Immature natural killer cell (primary cell): ENCODE results near the gene HECTD4. TPM values are rescaled to one million over a fixed set of nuclear protein-coding genes. Genes with fewer than 3 reads are reported as not detected.

Experiments used
- DNase-seq, 3 donors: peaks; one replicate each; pipeline ENCODE4 v3.0.0; 2022; ENCODE audit warnings: mixed read lengths in 1 of 3
- H3K27ac Mint-ChIP-seq, 6 donors: one replicate each; pipeline ENCODE4 v1.8.0; 2020; ENCODE audit warnings: mixed read lengths in 6 of 6, mild to moderate bottlenecking in 5 of 6, inconsistent platforms in 4 of 6, moderate library complexity in 3 of 6
- H3K27me3 Mint-ChIP-seq, 3 donors: one replicate each; pipeline ENCODE4 v1.8.0; 2020 to 2021; ENCODE audit warnings: low read depth in 3 of 3, mild to moderate bottlenecking in 3 of 3, mixed read lengths in 3 of 3, moderate library complexity in 3 of 3, inconsistent platforms in 1 of 3
- H3K36me3 Mint-ChIP-seq, 3 donors: one replicate each; pipeline ENCODE4 v1.8.0; 2020; ENCODE audit warnings: mixed read lengths in 3 of 3, inconsistent platforms in 2 of 3, mild to moderate bottlenecking in 2 of 3
- H3K4me1 Mint-ChIP-seq, 2 donors: one replicate each; pipeline ENCODE4 v1.8.0; 2020; ENCODE audit warnings: inconsistent platforms in 2 of 2, mild to moderate bottlenecking in 2 of 2, mixed read lengths in 2 of 2, moderate library complexity in 1 of 2
- H3K4me3 Mint-ChIP-seq, 5 donors: one replicate each; pipeline ENCODE4 v1.8.0; 2020; ENCODE audit warnings: mild to moderate bottlenecking in 5 of 5, mixed read lengths in 5 of 5, inconsistent platforms in 3 of 5, moderate library complexity in 3 of 5
- H3K9me3 Mint-ChIP-seq, 6 donors: one replicate each; pipeline ENCODE4 v1.8.0; 2020; ENCODE audit warnings: mild to moderate bottlenecking in 6 of 6, mixed read lengths in 6 of 6, inconsistent platforms in 4 of 6, moderate library complexity in 3 of 6
- polyA plus RNA-seq, 3 donors: library from polyadenylated mRNA; unstranded; fragments of 300-500 nt; fragmentation: Illumina TruSeq; gene quantifications; one replicate each; pipeline ENCODE4 v1.2.3, GENCODE V29; 2021

The HECTD4 gene
- polyA plus RNA-seq, 3 donors from 2014 or later, result 0.76 to 8.5 (median 2.6) TPM

DNA sequence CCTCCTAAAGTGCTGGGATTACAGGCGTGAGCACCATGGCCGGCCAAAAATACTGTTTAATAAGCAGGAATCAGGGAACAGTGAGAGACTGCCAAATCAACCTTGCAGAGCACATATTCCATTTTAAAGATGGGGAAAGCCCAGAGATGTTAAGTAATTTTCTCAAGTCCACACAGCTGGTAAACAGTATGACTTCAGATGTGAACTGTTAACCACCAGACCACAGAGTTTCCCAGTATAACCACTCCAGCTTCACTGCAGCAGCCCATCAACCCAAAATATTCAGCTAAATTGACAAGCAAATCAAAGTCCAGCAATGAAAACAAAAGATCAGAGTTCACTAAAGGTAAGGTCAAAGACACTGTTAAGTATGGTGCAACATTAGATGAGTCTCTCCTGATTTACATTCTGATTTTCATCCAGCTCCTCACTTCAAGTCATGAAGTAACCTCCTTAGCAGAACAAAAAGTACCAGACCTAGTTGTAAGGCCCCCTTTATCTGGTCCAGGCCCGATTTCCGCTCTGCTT lies 174.8 kb downstream of the HECTD4 start:
- Mint-ChIP-seq H3K9me3 (no peaks in the 10 kb centered on the region), H3K36me3 (peaks cover 25 to 53% (median 37%) of the 10 kb centered on the region in 3 donors), H3K4me3 (no peak overlapping the region), H3K27me3 (peaks cover 0 to 3% (median 3%) of the 10 kb centered on the region in 3 donors), H3K4me1 (peaks cover 11 to 13% of the 10 kb centered on the region in 2 donors), H3K27ac (peak overlapping the region in 1 of 6 donors; percentile 41)
- DNase-seq, result no peak

DNA sequence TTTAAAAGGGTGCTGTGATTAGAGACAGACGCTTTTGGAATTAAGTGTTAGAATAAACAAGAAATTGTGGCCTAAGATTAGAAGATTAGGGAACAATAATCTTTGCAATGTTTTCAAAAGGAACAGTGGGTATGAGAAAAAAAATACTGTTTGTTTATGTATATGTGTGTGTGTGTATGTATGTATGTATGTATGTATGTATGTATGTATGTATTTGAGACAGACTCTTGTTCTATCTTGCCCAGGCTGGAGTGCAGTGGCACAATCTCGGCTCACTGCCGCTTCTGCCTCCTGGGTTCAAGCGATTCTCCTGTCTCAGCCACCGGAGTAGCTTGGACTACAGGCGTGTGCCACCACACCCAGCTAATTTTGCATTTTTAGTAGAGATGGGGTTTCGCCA lies 175.3 kb downstream of the HECTD4 start:
- no peaks in the 10 kb centered on the region for H3K9me3 Mint-ChIP-seq
- H3K4me3 Mint-ChIP-seq, result no peak overlapping the region
- no peak for DNase-seq
- H3K36me3 Mint-ChIP-seq, result peaks cover 20 to 48% (median 32%) of the 10 kb centered on the region in 3 donors
- H3K27ac Mint-ChIP-seq, result no peak overlapping the region
- peaks cover 0 to 3% (median 3%) of the 10 kb centered on the region in 3 donors for H3K27me3 Mint-ChIP-seq
- H3K4me1 Mint-ChIP-seq, result peaks cover 11 to 13% of the 10 kb centered on the region in 2 donors

DNA sequence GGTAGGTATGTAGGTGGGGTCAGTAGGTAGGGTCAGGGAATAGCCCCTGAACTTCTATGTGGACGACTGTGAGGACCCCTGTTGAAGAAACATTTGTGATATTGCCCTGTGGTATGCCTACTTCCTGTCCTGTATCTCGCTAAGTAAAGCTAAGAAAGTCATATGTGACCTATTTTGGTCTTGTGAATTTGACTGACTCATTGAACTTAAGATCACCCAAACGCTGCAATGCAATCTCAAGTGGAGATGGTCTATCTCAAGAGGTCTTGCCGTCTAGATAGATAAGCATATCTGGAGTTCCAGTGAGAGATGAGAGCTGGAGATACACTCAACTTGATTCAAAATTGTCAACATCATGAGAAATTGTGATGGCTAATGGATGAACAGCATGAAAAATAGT lies 183.1 kb downstream of the HECTD4 start:
- Mint-ChIP-seq H3K4me1 (no peaks in the 10 kb centered on the region), H3K36me3 (peaks cover 21 to 47% (median 23%) of the 10 kb centered on the region in 3 donors), H3K27ac (no peak overlapping the region), H3K4me3 (no peak overlapping the region), H3K9me3 (no peaks in the 10 kb centered on the region), H3K27me3 (peaks cover 0 to 3% (median 0%) of the 10 kb centered on the region in 3 donors)
- DNase-seq, result no peak

DNA sequence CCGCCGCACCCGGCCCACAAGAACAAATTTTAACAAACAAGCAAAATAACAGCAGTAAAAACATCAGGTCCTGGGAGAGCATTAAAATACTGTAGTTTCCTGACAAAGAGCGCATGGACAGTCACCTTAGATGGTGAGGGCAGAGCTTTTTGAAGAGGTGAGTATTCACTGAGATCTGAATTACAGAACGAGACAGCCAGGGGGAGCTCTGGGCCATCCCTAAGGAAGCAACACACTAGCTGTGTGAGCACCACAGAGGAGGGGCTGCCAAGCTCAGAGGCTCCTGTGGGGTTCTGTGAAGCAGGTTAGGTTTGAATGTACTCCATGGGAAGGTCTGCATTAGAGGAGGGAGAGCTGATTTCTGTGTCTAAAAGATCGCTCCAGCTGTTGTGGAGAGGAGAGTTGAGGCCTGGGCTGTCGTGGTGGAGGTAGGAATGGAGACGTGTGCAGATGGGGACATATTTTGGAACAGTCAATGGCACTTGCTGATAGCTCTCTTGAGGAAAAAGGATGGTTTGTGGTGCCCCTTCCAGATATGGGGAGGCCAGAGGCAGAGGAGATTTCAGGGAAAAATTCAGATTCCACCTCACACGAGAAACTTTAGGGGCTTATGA lies 184.0 kb downstream of the HECTD4 start:
- DNase-seq, result peak; percentile 6 to 19 (median 12)
- Mint-ChIP-seq H3K9me3 (no peaks in the 10 kb centered on the region), H3K36me3 (peaks cover 20 to 50% (median 23%) of the 10 kb centered on the region in 3 donors), H3K4me1 (no peaks in the 10 kb centered on the region), H3K27ac (no peak overlapping the region), H3K4me3 (no peak overlapping the region), H3K27me3 (peaks cover 0 to 1% (median 0%) of the 10 kb centered on the region in 3 donors)

DNA sequence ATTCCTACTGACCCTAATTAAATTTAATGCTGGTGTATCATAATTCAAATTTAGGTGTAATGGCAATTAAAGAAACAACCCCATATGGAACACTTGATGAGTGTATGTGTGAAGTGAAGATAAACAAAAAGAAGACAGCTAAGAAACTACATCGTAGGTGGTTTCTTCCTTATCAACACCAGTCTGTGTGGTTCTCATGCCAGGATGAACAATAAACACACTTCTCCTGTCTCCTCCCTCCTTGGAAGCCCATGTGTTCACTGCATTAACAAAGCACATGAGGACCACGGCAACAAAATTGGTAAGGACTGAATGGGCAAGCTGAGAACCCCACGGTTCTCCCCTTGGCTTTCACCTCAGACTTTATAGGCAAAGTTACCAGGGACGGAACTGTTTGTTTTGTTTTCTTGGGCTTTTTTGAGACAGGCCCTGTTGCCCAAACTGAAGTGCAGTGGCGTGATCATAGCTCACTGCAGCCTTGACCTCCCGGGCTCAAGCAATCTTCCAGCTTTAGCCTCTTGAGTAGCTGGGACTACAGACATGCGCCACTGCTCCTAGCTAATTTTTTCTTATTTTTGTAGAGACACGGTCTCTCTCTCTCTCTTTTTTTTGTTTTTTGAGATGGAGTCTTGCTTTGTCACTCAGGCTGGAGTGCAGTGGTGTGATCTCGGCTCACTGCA lies 185.9 kb downstream of the HECTD4 start:
- Mint-ChIP-seq H3K4me1 (no peaks in the 10 kb centered on the region), H3K9me3 (no peaks in the 10 kb centered on the region), H3K27me3 (peaks cover 0 to 1% (median 0%) of the 10 kb centered on the region in 3 donors), H3K36me3 (peaks cover 29 to 61% (median 35%) of the 10 kb centered on the region in 3 donors), H3K4me3 (no peak overlapping the region), H3K27ac (no peak overlapping the region)
- no peak for DNase-seq

DNA sequence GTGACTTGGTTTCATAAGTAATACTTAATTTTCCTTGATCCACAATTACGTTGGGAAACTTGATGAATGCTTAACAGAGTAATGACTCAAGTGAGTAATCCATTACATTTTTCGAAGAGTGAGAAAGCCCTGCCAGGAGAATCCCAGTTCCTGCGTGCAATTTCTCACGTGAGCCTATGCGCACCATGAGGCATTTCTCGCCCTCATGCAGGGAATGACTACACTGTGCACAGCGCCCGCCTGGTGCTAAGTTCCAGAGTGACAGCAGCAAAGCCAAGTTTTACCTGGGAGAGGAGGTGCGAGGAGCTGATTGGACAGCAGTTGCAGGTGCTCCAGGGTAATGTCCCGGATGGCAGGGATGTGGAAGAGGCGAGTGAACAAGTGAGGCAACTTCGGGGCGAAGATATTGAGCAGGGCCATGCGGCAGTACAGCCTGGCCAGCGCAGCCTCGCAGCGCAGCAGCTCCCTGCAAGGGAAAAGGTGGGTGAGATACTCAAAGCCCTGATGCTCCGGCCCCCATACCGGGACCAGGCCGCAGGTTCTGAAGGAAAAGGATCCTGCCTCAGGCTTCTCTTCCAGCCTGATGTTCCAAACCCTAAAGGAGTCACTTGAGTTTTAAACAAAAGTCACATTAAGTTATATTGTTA lies 187.5 kb downstream of the HECTD4 start:
- no peaks in the 10 kb centered on the region for H3K9me3 Mint-ChIP-seq
- peaks cover 0 to 1% (median 0%) of the 10 kb centered on the region in 3 donors for H3K27me3 Mint-ChIP-seq
- no peak overlapping the region for H3K27ac Mint-ChIP-seq
- peaks cover 18 to 62% (median 43%) of the 10 kb centered on the region in 3 donors for H3K36me3 Mint-ChIP-seq
- no peaks in the 10 kb centered on the region for H3K4me1 Mint-ChIP-seq
- no peak for DNase-seq
- no peak overlapping the region for H3K4me3 Mint-ChIP-seq

DNA sequence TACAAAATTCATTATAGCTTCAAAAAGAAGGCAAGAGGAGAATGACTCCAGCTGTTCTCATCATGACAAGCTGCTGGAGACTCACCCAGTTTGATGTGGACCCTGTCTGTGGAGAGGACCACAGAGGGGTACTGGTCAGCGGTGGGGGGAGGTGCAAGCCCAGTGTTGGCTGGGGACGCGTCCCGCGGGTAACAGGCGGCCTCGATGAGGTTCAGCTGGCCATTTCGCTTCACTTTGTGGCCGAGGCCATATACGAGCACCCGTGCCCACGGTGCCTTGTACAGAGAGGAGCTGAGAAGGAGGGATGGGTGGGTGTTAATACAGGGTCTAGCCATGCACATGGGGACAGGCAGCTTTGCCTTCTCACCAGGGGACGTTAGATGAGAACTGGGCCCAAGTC lies 189.8 kb downstream of the HECTD4 start:
- peaks cover 0 to 1% (median 0%) of the 10 kb centered on the region in 3 donors for H3K27me3 Mint-ChIP-seq
- H3K27ac Mint-ChIP-seq, result no peak overlapping the region

GRCh38 chr12:112191840-112192321 lies 190.3 kb downstream of the HECTD4 start:
- no peak for DNase-seq
- Mint-ChIP-seq H3K9me3 (no peaks in the 10 kb centered on the region), H3K27me3 (peaks cover 0 to 1% (median 0%) of the 10 kb centered on the region in 3 donors), H3K36me3 (peaks cover 13 to 53% (median 38%) of the 10 kb centered on the region in 3 donors), H3K27ac (no peak overlapping the region), H3K4me3 (no peak overlapping the region), H3K4me1 (no peaks in the 10 kb centered on the region)

More for the DNA sequence above, 189.8 kb downstream of the HECTD4 start:
- no peak overlapping the region for H3K4me3 Mint-ChIP-seq
- no peaks in the 10 kb centered on the region for H3K4me1 Mint-ChIP-seq
- H3K36me3 Mint-ChIP-seq, result peaks cover 15 to 56% (median 38%) of the 10 kb centered on the region in 3 donors
- no peak for DNase-seq
- no peaks in the 10 kb centered on the region for H3K9me3 Mint-ChIP-seq

DNA sequence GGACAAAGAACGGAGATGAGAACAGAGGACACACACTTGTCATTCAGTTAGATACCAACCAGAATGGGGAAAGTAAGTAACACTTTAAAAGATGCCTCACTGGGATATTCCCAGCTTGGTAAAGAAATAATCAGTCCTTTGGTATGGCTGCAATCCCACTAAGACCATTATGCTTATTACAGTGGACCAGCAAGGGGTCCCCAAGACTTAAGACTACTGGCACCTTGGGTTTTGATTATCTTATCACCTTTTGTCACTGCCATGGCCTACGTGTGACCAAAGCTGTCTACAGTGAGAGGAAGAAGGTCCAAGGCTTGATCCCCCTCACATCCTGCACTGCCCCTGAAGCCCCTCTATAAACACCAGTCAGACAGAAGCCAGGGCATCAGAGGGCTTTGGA lies 191.0 kb downstream of the HECTD4 start:
- Mint-ChIP-seq H3K4me3 (no peak overlapping the region), H3K36me3 (peaks cover 13 to 53% (median 38%) of the 10 kb centered on the region in 3 donors), H3K27ac (peak overlapping the region in 1 of 6 donors; percentile 54)

DNA sequence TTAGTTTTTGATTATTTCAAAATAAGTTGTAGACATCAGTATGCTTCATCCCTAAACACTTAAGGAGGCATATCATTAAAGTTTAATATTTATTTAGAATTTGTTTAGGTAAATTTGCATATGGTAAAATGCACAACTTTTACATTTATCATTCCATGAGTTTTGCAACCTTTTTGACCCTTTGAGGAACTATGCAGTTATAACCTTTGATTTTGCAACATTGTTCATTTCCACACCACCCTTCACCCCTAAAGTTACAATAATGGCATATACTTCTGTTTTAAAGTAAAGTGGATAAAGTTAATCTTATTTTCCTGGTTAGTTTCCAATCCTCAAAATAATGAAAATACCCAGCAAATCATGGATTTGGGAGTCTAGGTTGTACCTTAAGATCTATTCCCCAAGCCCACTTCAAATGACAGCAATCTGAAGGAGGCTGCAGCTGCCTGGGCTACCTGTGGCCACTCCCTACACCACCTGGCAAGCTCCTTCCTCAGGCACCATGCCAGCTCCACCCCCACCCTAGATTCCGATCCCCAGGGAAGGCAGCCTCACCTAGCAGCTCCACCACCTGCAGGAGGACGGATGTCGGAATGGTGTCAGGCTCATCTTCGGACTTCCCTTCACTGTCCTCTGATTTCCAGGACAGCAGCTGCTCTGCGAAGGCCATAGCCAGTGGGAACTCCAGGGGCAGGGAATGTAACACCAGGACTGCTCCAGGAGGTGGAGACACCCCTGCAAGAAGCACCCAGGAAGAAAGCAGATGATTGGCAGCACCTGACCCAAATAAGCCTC lies 191.8 kb downstream of the HECTD4 start:
- DNase-seq, result no peak
- Mint-ChIP-seq H3K4me3 (no peak overlapping the region), H3K9me3 (no peaks in the 10 kb centered on the region), H3K27ac (no peak overlapping the region), H3K36me3 (peaks cover 12 to 50% (median 40%) of the 10 kb centered on the region in 3 donors), H3K27me3 (peaks cover 0 to under 1% (median 0%) of the 10 kb centered on the region in 3 donors), H3K4me1 (no peaks in the 10 kb centered on the region)

More for the DNA sequence above, 191.0 kb downstream of the HECTD4 start:
- no peaks in the 10 kb centered on the region for H3K4me1 Mint-ChIP-seq
- no peaks in the 10 kb centered on the region for H3K9me3 Mint-ChIP-seq
- no peaks in the 10 kb centered on the region for H3K27me3 Mint-ChIP-seq
- no peak for DNase-seq

GRCh38 chr12:112188130-112188830 lies 194.0 kb downstream of the HECTD4 start:
- no peaks in the 10 kb centered on the region for H3K9me3 Mint-ChIP-seq
- peaks cover 0 to 2% (median 0%) of the 10 kb centered on the region in 3 donors for H3K27me3 Mint-ChIP-seq
- H3K4me3 Mint-ChIP-seq, result no peak overlapping the region
- peaks cover 10 to 44% (median 35%) of the 10 kb centered on the region in 3 donors for H3K36me3 Mint-ChIP-seq
- no peak for DNase-seq
- H3K27ac Mint-ChIP-seq, result no peak overlapping the region
- H3K4me1 Mint-ChIP-seq, result no peaks in the 10 kb centered on the region

DNA sequence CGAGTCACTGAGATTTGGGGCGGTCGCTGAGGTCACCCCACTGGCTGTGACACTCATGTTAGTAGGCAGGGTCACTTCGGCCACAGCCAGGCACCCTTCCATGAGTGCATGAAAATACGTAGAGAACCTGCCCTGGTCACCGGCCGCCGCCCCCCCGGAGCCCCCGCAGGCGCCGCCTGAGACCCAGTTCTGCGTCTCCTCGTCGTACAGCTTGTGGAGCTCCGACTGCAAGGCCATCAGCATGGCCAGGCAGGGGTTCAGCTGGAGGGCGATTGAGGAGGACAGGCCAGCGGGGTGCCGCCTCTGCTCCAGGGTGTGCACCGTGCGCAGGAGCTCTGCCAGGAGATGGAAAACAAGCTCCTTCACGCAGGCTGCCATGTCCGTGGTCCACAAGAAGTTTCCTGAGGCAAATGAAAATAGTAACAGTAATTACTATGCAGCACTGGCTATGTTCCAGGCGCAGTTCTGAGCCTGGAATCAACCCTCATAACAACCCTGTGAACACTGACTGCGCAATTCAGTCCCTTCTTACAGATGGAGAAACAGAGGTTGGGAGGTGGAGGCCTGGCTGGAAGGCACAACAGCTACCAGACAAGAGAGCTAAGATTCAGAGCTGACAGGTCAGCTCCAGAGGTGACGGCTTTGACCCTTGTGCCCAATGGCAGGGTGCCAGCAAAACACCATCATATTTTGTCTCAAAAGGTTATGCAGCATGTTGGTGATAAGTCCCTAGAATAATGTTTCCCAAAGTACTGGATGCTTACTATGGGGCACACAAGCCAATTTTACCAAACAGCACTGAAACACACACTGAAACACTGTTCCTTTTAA lies 196.9 kb downstream of the HECTD4 start:
- Mint-ChIP-seq H3K4me1 (no peaks in the 10 kb centered on the region), H3K9me3 (no peaks in the 10 kb centered on the region), H3K27ac (peak overlapping the region in 1 of 6 donors; percentile 39)

More for the DNA sequence above, 196.9 kb downstream of the HECTD4 start:
- H3K36me3 Mint-ChIP-seq, result peaks cover 8 to 21% (median 16%) of the 10 kb centered on the region in 3 donors
- H3K4me3 Mint-ChIP-seq, result no peak overlapping the region
- DNase-seq, result no peak
- H3K27me3 Mint-ChIP-seq, result peaks cover 0 to 4% (median 0%) of the 10 kb centered on the region in 3 donors
